ENCODE measurements around the gene LRG1.

- TF ChIP-seq CTCF (IDR thresholded peaks at IDR 0.05) (no peak), POLR2A (IDR thresholded peaks at IDR 0.05) (no peak), EP300 (IDR thresholded peaks at IDR 0.05) (no peak)
Observed at GRCh38 chr19:4536798-4537197, 3.0 kb downstream of the LRG1 start.
